H1 (cell line): ENCODE results near the gene ZFR. TPM values are rescaled to one million over a fixed set of nuclear protein-coding genes. Genes with fewer than 3 reads are reported as not detected.

Experiments
- CTCF ChIA-PET: fragments of 300-600 bp; sonication (Branson Sonifier 250); formaldehyde crosslinking; loops from one replicate; lab custom pipeline; 2021; ENCODE audit not compliant: partially characterized antibody; lab: Charles Lee
- POLR2A ChIA-PET: fragments of 300-600 bp; sonication (Branson Sonifier 250); formaldehyde crosslinking; loops from one replicate; lab custom pipeline; 2021; ENCODE audit warnings: inconsistent platforms; ENCODE audit not compliant: partially characterized antibody; lab: Charles Lee
- DNase-seq, 2 experiments: peaks; one replicate each; pipeline versions ENCODE4 v3.0.0 to v3.0.0-alpha.2; 2010 to 2022; ENCODE audit warnings: low spot score in 2 of 2, low read depth in 1 of 2, mixed read lengths in 1 of 2
- FAIRE-seq: peaks from 2 replicates; lab custom pipeline; 2011; peaks lifted over from hg19 to GRCh38; lab: Jason Lieb, UNC
- H2AFZ ChIP-seq: 2 replicates; pipeline ENCODE4 v1.8.1; 2012; ENCODE audit warnings: low read length, inconsistent platforms
- H2AK5ac ChIP-seq: 2 replicates; pipeline ENCODE4 v1.6.1; 2013; ENCODE audit warnings: low read depth, low read length
- H2BK120ac ChIP-seq: replicated peaks from 2 replicates; pipeline ENCODE3; 2013; ENCODE audit warnings: low read depth, low read length, inconsistent platforms
- H2BK12ac ChIP-seq: 2 replicates; pipeline ENCODE4 v1.6.1; 2013; ENCODE audit warnings: low read depth, low read length
- H2BK15ac ChIP-seq: 2 replicates; pipeline ENCODE4 v1.6.1; 2013; ENCODE audit warnings: low read length
- H2BK20ac ChIP-seq: 2 replicates; pipeline ENCODE4 v1.6.1; 2013; ENCODE audit warnings: low read length
- H2BK5ac ChIP-seq: 2 replicates; pipeline ENCODE4 v1.6.1; 2013; ENCODE audit warnings: low read depth, low read length
- H3K14ac ChIP-seq: 2 replicates; pipeline ENCODE4 v1.6.1; 2013; ENCODE audit warnings: inconsistent platforms; ENCODE audit not compliant: insufficient read length
- H3K18ac ChIP-seq: 2 replicates; pipeline ENCODE4 v1.6.1; 2013; ENCODE audit warnings: low read length; ENCODE audit errors: extremely low read depth
- H3K23ac ChIP-seq: 2 replicates; pipeline ENCODE4 v1.6.1; 2013; ENCODE audit warnings: inconsistent platforms; ENCODE audit not compliant: insufficient read length
- H3K23me2 ChIP-seq: 2 replicates; pipeline ENCODE4 v1.6.1; 2013; ENCODE audit warnings: low read depth, low read length
- H3K27ac ChIP-seq: 2 replicates; pipeline ENCODE4 v1.6.1; 2011; ENCODE audit warnings: low read depth, low read length, inconsistent platforms
- H3K27me3 ChIP-seq, 4 experiments: replicated peaks in 1 of 4; 1 replicate in 1 of 4; 2 replicates in 3 of 4; pipeline versions ENCODE4 v1.6.1 to v1.8.1; 2011 to 2013; ENCODE audit warnings: low read length in 3 of 4, mild to moderate bottlenecking in 3 of 4, inconsistent platforms in 2 of 4, mixed read lengths in 2 of 4, moderate library complexity in 1 of 4; ENCODE audit not compliant: control insufficient read depth in 3 of 4, insufficient read depth in 3 of 4; ENCODE audit errors: extremely low read depth in 1 of 4
- H3K36me3 ChIP-seq, 4 experiments: 2 replicates each; pipeline versions ENCODE4 v1.6.1 to v1.8.1; 2011 to 2013; ENCODE audit warnings: mild to moderate bottlenecking in 4 of 4, low read length in 3 of 4, moderate library complexity in 2 of 4, control low read depth in 1 of 4, inconsistent platforms in 1 of 4; ENCODE audit not compliant: insufficient read depth in 4 of 4, control insufficient read depth in 2 of 4
- H3K4ac ChIP-seq: replicated peaks from 2 replicates; pipeline ENCODE3; 2013; ENCODE audit warnings: low read length, low read depth, mixed read lengths, inconsistent platforms; ENCODE audit not compliant: insufficient read length
- H3K4me1 ChIP-seq, 4 experiments: replicated peaks in 1 of 4; 1 replicate in 1 of 4; 2 replicates in 3 of 4; pipeline versions ENCODE4 v1.6.1 to v1.8.1; 2011 to 2013; ENCODE audit warnings: low read length in 3 of 4, inconsistent platforms in 2 of 4, mixed read lengths in 1 of 4; ENCODE audit not compliant: insufficient read depth in 4 of 4, control insufficient read depth in 3 of 4
- H3K4me2 ChIP-seq, 2 experiments: 2 replicates each; pipeline versions ENCODE4 v1.6.1 to v1.8.1; 2011 to 2013; ENCODE audit warnings: low read depth in 2 of 2, low read length in 2 of 2, control low read depth in 1 of 2, inconsistent platforms in 1 of 2, mild to moderate bottlenecking in 1 of 2; ENCODE audit not compliant: insufficient read depth in 1 of 2
- H3K4me3 ChIP-seq, 4 experiments: fragments of 200-600, 300-600 bp in 1 of 4; sonication (generic), shearing (Covaris generic), sonication (Bioruptor Twin) in 1 of 4; 2 replicates each; pipeline versions ENCODE4 v1.5.1 to v1.8.1; 2011 to 2016; ENCODE audit warnings: low read length in 4 of 4, low read depth in 3 of 4, control low read depth in 2 of 4, inconsistent platforms in 2 of 4, mild to moderate bottlenecking in 2 of 4, mixed read lengths in 1 of 4, moderate library complexity in 1 of 4; ENCODE audit not compliant: insufficient read depth in 2 of 4; ENCODE audit errors: extremely low read depth in 1 of 4
- H3K56ac ChIP-seq: replicated peaks from 2 replicates; pipeline ENCODE3; 2013; ENCODE audit warnings: low read depth, mild to moderate bottlenecking, mixed read lengths, low read length, inconsistent platforms; ENCODE audit not compliant: insufficient read length
- H3K79me1 ChIP-seq: 2 replicates; pipeline ENCODE4 v1.6.1; 2013; ENCODE audit warnings: low read depth, low read length, control low read depth
- H3K79me2 ChIP-seq, 2 experiments: 2 replicates each; pipeline versions ENCODE4 v1.6.1 to v1.8.1; 2012 to 2013; ENCODE audit warnings: low read length in 2 of 2, mild to moderate bottlenecking in 2 of 2, inconsistent platforms in 1 of 2; ENCODE audit not compliant: insufficient read depth in 2 of 2, control insufficient read depth in 1 of 2
- H3K9ac ChIP-seq, 4 experiments: replicated peaks in 1 of 4; 1 replicate in 1 of 4; 2 replicates in 3 of 4; pipeline versions ENCODE4 v1.6.1 to v1.8.1; 2011 to 2013; ENCODE audit warnings: low read depth in 3 of 4, low read length in 3 of 4, control low read depth in 2 of 4, mild to moderate bottlenecking in 2 of 4, moderate library complexity in 2 of 4, inconsistent platforms in 1 of 4; ENCODE audit errors: extremely low read depth in 1 of 4
- H3K9me3 ChIP-seq, 2 experiments: 2 replicates each; pipeline versions ENCODE4 v1.6.1 to v1.8.1; 2012 to 2013; ENCODE audit warnings: mild to moderate bottlenecking in 2 of 2, moderate library complexity in 2 of 2, control low read depth in 1 of 2, inconsistent platforms in 1 of 2, low read depth in 1 of 2, low read length in 1 of 2, mixed read lengths in 1 of 2; ENCODE audit not compliant: insufficient read depth in 2 of 2
- H4K20me1 ChIP-seq, 2 experiments: replicated peaks in 1 of 2; 2 replicates each; pipeline versions ENCODE3 to v1.8.1; 2011 to 2013; ENCODE audit warnings: inconsistent platforms in 2 of 2, low read length in 2 of 2, mild to moderate bottlenecking in 1 of 2; ENCODE audit not compliant: insufficient read depth in 2 of 2, control insufficient read depth in 1 of 2
- H4K5ac ChIP-seq: 2 replicates; pipeline ENCODE4 v1.6.1; 2013; ENCODE audit warnings: low read length, low read depth, mixed read lengths, inconsistent platforms; ENCODE audit not compliant: insufficient read length
- H4K8ac ChIP-seq: 2 replicates; pipeline ENCODE4 v1.8.0; 2013; ENCODE audit warnings: mild to moderate bottlenecking, moderate library complexity, low read length, inconsistent platforms; ENCODE audit not compliant: insufficient read depth; ENCODE audit errors: extremely low read depth
- H4K91ac ChIP-seq: replicated peaks from 2 replicates; pipeline ENCODE3; 2013; ENCODE audit warnings: low read length, mixed read lengths, inconsistent platforms; ENCODE audit not compliant: insufficient read length
- CBX5 ChIP-seq: fragments of 300-800, 300-1000 bp; sonication (generic); IDR thresholded peaks from 2 replicates; pipeline ENCODE4 v1.7.1; 2016; ENCODE audit warnings: antibody characterized with exemption, low read length, low read depth
- HDAC6 ChIP-seq: IDR thresholded peaks from one replicate; pipeline ENCODE4 v1.7.1; 2012; ENCODE audit warnings: low read depth, mild to moderate bottlenecking, inconsistent platforms, low read length, moderate library complexity
- SIRT6 ChIP-seq: IDR thresholded peaks from one replicate; pipeline ENCODE4 v1.7.1; 2012; ENCODE audit warnings: low read length, inconsistent platforms
- WGBS, 2 experiments: shearing (Covaris generic) in 1 of 2; methylation state at CpG; one replicate each; pipeline versions ENCODE4 v1.1.6 to v1.1.7; 2013 to 2015; ENCODE audit warnings: low lambda C conversion rate in 2 of 2, mixed read lengths in 2 of 2, inconsistent platforms in 1 of 2, low coverage in 1 of 2, missing lambda C conversion rate in 1 of 2; ENCODE audit not compliant: insufficient replicate concordance in 2 of 2, insufficient coverage in 1 of 2, insufficient read length in 1 of 2; ENCODE audit errors: extremely low coverage in 1 of 2, missing lambda C conversion rate in 1 of 2; 5-methylcytosine and 5-hydroxymethylcytosine counted together
- polyA plus RNA-seq, 7 experiments: library from polyadenylated mRNA; depleted of rRNA in 3 of 7; stranded (reverse) in 5 of 7; unstranded in 2 of 7; fragments of >200 nt in 5 of 7; fragments of 200-250 nt in 2 of 7; gene quantifications; 1 replicate in 5 of 7; 2 replicates in 1 of 7; 4 replicates in 1 of 7; pipeline versions ENCODE4 v1.2.1 to v1.2.3, GENCODE V29; 2011 to 2013; ENCODE audit warnings: missing spikeins in 2 of 7, mixed read lengths in 2 of 7
- total RNA-seq: library from RNA; stranded (reverse); fragmentation: NEBNext Ultra II Directional; extraction: Animal tissue kit (Norgen Biotek cat#: 25700); gene quantifications from 2 replicates; pipeline ENCODE4 v1.2.1, GENCODE V29; 2021

ZFR gene
- total and polyA plus RNA-seq, 2 of the 8 experiments (the other 6 are each of a cell fraction or from before 2014, with no cell fraction given): 68.8 to 92.7 TPM

GRCh38 chr5:32473072-32473471 lies 28.5 kb upstream of the ZFR start:
- H4K8ac ChIP-seq: no peak overlapping the region
- no peaks in the 10 kb centered on the region for H3K36me3 ChIP-seq
- no peak overlapping the region for H2BK20ac ChIP-seq
- H3K79me1 ChIP-seq: no peaks in the 10 kb centered on the region
- H4K91ac ChIP-seq: no peak overlapping the region
- H3K23me2 ChIP-seq: no peaks in the 10 kb centered on the region
- H3K27me3 ChIP-seq: no peaks in the 10 kb centered on the region
- POLR2A ChIA-PET: interaction anchor here (0.6 to 1.3 kb wide), 3 partner anchors 16 to 214 kb away, joined by 3 to 4 read pairs (median 3); no protein-coding TSS in a partner anchor
- no peak overlapping the region for H4K5ac ChIP-seq
- no peaks in the 10 kb centered on the region for H4K20me1 ChIP-seq
- H2BK12ac ChIP-seq: no peak overlapping the region
- H2AK5ac ChIP-seq: no peak overlapping the region
- no peaks in the 10 kb centered on the region for H3K79me2 ChIP-seq
- no peak overlapping the region for H3K4ac ChIP-seq
- FAIRE-seq (no peak), DNase-seq (no peak)
- H3K27ac ChIP-seq: no peak overlapping the region
- H3K4me1 ChIP-seq: peaks cover 2 to 11% (median 9%) of the 10 kb centered on the region in 4 experiments; a peak in 6 of 7 replicates
- H3K18ac ChIP-seq: no peak overlapping the region
- TF ChIP-seq SIRT6 (no peak), CBX5 (no peak), HDAC6 (no peak)
- TF ChIP-seq, all 59 proteins: peak for 0
- Histone ChIP-seq H3K14ac (no peak overlapping the region), H3K4me3 (no peak overlapping the region), H3K9ac (no peak overlapping the region), H2BK120ac (no peak overlapping the region), H3K9me3 (no peaks in the 10 kb centered on the region), H3K23ac (no peak overlapping the region), H3K56ac (no peak overlapping the region), H2AFZ (no peak overlapping the region), H2BK15ac (no peak overlapping the region), H3K4me2 (no peak overlapping the region), H2BK5ac (no peak overlapping the region)
- CTCF ChIA-PET: interaction anchor here (0.6 to 3.5 kb wide), 7 partner anchors 16 to 787 kb away, joined by 3 to 39 read pairs (median 4); no protein-coding TSS in a partner anchor
- 81% methylated on average over 7 of the region's 7 CpGs; no CpG with 5 or more reads in 1 of the 2 experiments for WGBS, 2 experiments
